Activated CD4-positive, alpha-beta T cell treated with anti-CD3 and anti-CD28 coated beads, Interleukin-2, amount 50 U/mL, for 48 hours (primary cell): Measurements from ENCODE around the gene FBXW9.
A peak's percentile ranks its signal among the peaks of the same experiment; 100 is the strongest.
"Not testable (repeated sequence)": the region's sequence is repeated elsewhere in the genome, so short reads cannot be mapped to it uniquely, and the experiment has no call there.

Source experiments
- DNase-seq, 2 experiments: peaks; one replicate each; pipeline ENCODE4 v3.0.0-alpha.2; 2020

Gene FBXW9

GRCh38 chr19:12696366-12697335 is at the start of gene FBXW9:
Gene FBXW9 (minus strand): TSS chr19:12696631. CDS start chr19:12696581, 50 bp downstream.
- peak; percentile 99 for DNase-seq

- no peak for DNase-seq
These were observed 48.9 kb upstream of the FBXW9 start for GRCh38 chr19:12745166-12745897.

- DNase-seq: no peak
These were observed 41.5 kb upstream of the FBXW9 start for GRCh38 chr19:12737835-12738351.

- DNase-seq: peak; percentile 78 to 83
These were observed 40.8 kb upstream of the FBXW9 start, which contains the start of gene GET3 for GRCh38 chr19:12736995-12737834. Gene GET3 (plus strand): TSS chr19:12737497. CDS start chr19:12737506, 9 bp downstream.

GRCh38 chr19:12733369-12734214 is 37.2 kb upstream of the FBXW9 start:
- peak; percentile 57 to 66 for DNase-seq

GRCh38 chr19:12731337-12731736 is 34.9 kb upstream of the FBXW9 start:
- DNase-seq: no peak

GRCh38 chr19:12730064-12730463 is 33.6 kb upstream of the FBXW9 start:
- DNase-seq: no peak

- no peak for DNase-seq
These were observed 31.5 kb upstream of the FBXW9 start for GRCh38 chr19:12727745-12728433.

- DNase-seq: no peak
These were observed 30.5 kb upstream of the FBXW9 start for GRCh38 chr19:12726988-12727316.

- DNase-seq: not testable (repeated sequence)
These were observed 29.2 kb upstream of the FBXW9 start for GRCh38 chr19:12725612-12726011.

GRCh38 chr19:12723641-12724426 is 27.4 kb upstream of the FBXW9 start, which contains the start of gene TNPO2:
Gene TNPO2 (minus strand): TSS chr19:12723932. CDS start chr19:12720977, 2,955 bp downstream.
- DNase-seq: peak; percentile 79 to 84

GRCh38 chr19:12723381-12723640 is 26.9 kb upstream of the FBXW9 start:
- no peak for DNase-seq

GRCh38 chr19:12722566-12723380 is 26.3 kb upstream of the FBXW9 start:
- DNase-seq: peak; percentile 90 to 94

- DNase-seq: peak; percentile 51 to 56
These were observed 25.5 kb upstream of the FBXW9 start for GRCh38 chr19:12721656-12722565.

GRCh38 chr19:12720851-12721655 is 24.6 kb upstream of the FBXW9 start:
- peak in 1 of 2 experiments; percentile 25 for DNase-seq

GRCh38 chr19:12720296-12720695 is 23.9 kb upstream of the FBXW9 start:
- DNase-seq: no peak

GRCh38 chr19:12715929-12716328 is 19.5 kb upstream of the FBXW9 start:
- no peak for DNase-seq
